AG08395 (cell line): ENCODE data around the gene ANKS3.
A peak's percentile ranks its signal among the peaks of the same experiment; 100 is the strongest.
"Not testable (repeated sequence)": the region's sequence is repeated elsewhere in the genome, so short reads cannot be mapped to it uniquely, and the experiment has no call there.

Source experiments
- DNase-seq: peaks from one replicate; pipeline ENCODE4 v3.0.0; 2012; ENCODE audit warnings: mixed read lengths, low spot score

The ANKS3 gene

GRCh38 chr16:4753227-4753626 is 19.2 kb upstream of the ANKS3 start:
- DNase-seq: no peak

DNA sequence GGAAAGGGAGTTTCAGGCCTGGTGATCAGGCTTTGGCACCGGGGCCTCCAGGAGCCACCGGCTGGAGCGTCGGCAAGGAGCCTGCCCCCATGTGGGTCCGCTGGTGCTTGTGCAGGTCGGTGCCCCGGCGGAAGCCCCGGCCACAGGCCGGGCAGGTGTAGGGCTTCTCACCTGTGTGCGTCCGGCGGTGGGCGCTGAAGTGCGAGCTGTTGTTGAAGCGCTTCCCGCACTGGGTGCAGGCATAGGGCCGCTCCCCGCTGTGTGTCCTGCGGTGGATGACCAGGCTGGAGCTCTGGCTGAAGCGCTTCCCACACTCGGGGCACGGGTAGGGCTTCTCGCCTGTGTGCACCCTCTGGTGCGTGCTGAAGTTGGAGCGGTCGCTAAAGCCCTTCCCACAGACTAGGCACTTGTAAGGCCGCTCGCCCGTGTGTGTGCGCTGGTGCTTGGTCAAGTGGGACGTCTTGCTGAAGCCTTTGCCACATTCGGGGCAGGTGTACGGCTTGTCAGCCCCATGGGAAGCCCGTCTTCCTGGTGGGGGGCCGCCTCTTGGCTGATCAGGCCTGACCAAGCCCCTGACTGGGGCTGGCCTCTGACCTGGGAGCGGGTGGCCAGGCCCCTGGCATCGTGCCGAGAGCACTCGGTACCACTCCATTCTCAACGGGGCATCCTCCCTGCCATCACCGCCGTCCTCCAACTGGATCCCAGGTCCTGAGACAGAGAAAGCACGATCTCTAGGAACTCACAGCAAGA is 18.5 kb upstream of the ANKS3 start:
- DNase-seq: no peak

DNA sequence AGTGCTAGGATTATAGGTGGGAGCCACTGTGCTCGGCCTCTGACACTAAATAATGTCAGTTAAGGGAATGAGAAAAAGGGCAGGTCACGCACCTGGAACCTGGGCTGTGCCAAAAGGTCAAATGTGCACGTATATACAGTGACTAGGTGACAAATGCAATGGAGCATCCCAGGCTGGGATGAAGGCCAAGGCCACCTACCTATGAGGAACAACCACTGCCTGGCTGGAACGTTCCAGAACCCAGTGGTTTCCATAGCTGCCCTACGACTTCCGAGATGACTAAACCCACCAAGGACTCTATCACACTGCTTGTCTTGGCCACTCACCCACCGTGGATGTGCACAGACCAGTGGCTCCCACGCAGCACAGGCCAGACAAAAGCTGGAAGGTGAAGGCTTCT is 16.8 kb upstream of the ANKS3 start:
- DNase-seq: no peak

- no peak for DNase-seq
Measured at GRCh38 chr16:4749700-4750257, 15.7 kb upstream of the ANKS3 start.

GRCh38 chr16:4748682-4749411 is 14.8 kb upstream of the ANKS3 start:
- no peak for DNase-seq

GRCh38 chr16:4747906-4748681 is 14.0 kb upstream of the ANKS3 start:
- DNase-seq: no peak

DNA sequence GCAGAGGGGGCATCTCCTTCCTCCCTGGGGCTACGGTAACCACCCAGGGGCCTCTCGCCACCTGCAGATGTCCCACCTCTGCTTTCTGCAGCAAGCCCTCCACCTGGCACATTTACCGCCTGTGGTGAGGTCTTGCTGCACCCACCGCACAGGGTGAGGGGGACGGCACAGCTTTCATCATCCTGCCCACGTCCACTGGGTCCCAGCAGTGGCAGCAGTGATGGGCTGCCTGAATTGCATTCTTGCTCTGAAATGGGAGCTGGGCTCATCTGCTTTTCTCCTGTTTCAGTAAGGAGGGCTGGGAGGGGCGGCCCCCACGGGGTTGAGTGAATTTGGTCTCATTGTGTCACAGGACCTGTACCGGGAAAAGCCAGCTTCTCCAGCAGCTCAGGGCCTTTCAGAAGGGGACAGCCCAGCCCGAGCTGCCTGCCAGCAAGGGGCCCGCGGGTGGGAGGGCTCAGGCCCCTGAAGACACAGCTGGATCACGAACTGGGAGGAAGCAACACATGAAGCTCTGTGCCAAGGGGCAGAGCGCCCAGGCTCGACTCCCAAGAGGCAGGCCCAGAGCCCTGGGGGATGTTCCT is 13.0 kb upstream of the ANKS3 start:
- DNase-seq: no peak

DNA sequence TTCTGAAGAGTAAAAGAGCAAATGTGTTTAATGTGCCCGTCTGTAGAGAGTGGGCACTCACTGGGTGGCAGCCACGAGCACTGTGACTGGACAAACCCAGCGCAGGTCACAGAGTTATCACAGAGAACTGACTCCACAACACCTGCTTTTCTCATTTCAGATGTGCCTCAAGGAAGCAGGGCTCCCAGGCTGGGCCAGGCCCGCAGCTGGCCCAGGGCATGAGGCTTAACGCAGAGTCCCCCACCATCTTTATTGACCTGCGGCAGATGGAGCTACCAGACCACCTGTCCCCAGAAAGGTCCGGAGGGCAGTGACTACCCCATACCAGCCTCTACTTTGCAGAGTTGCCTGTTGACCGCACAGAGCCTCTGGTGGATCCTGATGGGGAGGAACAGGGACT is 12.1 kb upstream of the ANKS3 start:
- no peak for DNase-seq

DNA sequence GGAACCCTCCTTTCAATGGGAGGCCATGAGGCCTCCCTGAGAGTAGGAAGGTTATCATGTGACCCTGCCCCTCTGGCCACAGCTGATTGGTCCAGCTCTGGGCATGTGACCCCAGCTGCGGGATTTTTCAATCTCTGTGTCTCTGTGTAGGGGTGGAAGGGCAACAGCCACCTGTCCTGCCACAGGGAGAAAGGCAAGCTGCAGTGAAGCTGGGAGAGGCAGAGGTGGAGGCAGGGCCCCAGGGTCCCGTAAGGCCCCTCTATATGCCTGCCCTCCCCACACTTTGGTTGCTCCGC is 11.2 kb upstream of the ANKS3 start:
- DNase-seq: no peak

DNA sequence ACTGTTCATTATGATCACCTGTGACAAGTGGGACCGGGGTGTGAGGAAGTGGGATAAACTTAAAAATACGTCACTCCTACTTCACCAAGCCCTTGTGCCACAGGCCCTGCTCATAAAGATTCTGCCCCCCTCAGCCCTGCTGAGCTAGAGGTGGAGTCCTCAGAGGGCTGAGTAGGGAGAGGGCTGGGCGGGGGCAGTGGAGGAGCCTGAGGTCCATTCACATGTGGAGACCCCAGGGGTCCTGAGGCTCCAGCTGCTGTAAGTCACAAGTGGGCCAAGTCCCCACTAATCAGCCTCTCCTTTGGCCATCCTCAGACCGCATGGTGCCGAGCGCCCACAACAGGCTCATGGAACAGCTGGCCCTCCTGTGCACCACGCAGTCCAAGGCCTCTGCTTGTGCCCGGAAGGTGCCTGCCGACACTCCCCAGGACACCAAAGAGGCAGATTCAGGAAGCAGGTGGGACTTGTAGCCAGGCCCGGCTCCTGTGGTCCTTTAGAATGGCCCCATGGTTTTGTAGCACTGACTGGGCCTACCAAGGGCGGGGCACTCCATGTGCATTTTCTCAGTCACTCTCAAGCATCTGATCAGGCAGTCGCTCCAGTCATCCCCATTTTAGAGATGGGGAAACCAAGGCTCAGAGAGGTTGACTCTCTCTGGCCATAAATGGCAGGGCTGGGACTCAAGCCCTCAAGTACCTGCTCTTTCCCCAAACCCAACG is 10.6 kb upstream of the ANKS3 start:
- DNase-seq: no peak

- DNase-seq: no peak
Measured at GRCh38 chr16:4743226-4743878, 9.3 kb upstream of the ANKS3 start.

GRCh38 chr16:4738370-4738769 is 4.3 kb upstream of the ANKS3 start:
- DNase-seq: not testable (repeated sequence)

DNA sequence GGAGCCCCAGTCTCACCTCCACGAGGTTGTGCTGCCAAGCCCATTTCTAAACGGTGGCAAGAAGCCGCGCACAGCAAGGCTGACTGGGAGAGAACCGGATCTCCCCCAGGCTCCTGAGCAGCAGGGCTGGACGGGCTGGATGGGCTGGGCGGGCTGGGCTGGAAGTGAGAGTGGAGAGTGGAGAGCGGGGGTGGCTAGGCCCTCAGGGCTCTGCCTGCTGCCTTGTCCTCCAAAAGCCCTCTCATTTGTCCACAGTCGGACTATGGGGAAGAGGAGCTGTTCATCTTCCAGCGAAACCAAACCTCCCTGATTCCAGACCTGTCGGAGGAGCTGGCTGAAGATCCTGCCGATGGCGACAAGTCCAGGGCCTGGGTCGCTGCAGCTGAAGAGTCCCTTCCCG is 3.5 kb upstream of the ANKS3 start:
- DNase-seq: no peak

DNA sequence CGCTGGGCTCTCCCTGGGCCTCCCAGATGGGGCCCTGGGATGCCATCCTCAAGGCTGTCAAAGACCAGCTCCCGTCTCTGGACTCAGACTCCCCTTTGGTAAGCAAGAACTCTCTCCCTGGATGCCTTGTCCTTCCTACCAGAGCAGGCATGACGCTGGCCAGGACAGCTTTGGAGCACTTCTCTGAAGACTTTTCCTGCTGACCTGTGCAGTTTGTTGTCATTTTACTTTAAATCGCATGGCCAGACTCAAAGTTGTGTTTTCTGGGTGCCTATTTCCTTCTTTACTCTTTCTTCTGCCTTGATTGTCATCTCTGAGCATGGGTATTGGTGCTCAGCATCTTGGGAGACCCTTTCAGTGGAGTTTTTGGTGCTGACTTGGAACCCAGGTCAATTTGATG is 2.5 kb upstream of the ANKS3 start:
- DNase-seq: no peak

GRCh38 chr16:4734730-4735535 is 862 bp upstream of the ANKS3 start:
- peak; percentile 93 for DNase-seq

DNA sequence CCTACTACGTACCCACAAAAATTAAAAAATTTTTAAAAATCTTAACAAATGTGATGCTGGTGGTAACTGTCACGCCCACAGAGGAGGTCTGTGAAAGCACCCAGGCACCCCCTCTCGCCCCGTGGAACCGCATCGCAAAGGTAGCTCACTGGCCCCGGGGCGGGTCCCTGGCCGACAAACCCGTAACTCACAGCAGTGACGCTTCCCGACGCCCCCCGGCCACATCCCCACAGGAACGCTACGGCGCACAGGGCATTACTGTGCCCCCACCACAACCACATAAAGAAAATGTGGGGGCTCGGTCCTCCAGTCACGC is 366 bp downstream of the ANKS3 start:
- DNase-seq: no peak

GRCh38 chr16:4733211-4733742 is 794 bp downstream of the ANKS3 start:
- DNase-seq: no peak

DNA sequence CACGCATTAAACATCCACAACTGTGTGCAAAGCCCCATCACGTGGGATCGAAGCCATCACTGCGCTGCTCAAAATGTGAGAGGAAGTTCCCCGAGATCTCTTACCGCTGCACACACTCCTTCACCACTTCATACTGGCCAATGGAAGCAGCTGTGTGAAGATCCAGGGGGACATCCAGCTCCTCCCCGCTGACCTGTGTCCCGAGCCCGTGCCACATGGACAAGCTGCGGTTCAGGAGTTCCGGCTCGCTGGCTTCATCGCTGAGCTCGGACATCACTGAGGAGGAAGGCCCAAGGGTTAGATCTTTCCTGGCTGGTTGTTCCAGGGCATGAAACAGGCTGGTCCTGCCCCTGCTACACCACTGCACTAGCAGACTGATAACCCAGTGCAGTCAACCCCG is 4.2 kb downstream of the ANKS3 start:
- DNase-seq: no peak

GRCh38 chr16:4728676-4729075 is 5.4 kb downstream of the ANKS3 start:
- no peak for DNase-seq

GRCh38 chr16:4726616-4727015 is 7.5 kb downstream of the ANKS3 start:
- no peak for DNase-seq
